ENCODE results near the gene SLC15A2. TPM values are rescaled to one million over a fixed set of nuclear protein-coding genes. Genes with fewer than 3 reads are reported as not detected.

Gene SLC15A2
- total and polyA plus RNA-seq, 4 donors: 8.5 to 48.2 (median 29.1) TPM

DNA sequence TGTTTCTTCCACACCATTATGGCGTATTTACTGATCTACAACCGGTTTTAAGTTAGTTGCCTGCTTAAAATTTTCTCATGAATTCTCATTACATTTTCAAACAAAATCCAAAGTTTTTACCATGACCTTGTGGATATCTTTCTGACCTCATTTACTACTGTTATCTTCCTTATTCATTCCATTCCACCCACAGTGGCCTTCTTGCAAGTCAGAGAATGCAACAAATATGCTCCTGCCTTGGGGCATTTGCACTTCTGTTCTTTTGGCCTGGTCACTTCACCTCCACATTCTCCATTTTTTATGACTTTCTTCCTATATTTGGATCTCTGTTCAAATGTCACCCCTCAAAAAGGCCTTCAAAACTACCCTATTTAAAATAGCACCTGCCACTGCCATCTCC is 8.8 kb upstream of the SLC15A2 start:
- DNase-seq (no peak), ATAC-seq (ENCODE audit: insufficient read depth, low FRiP score) (no peak)
- H3K9ac ChIP-seq (ENCODE audit: insufficient read depth in 1 of 2, low read length in 2 of 2): no peak overlapping the region
- no peaks in the 10 kb centered on the region for H3K36me3 ChIP-seq (ENCODE audit: control insufficient read depth in 4 of 4, insufficient read depth in 4 of 4, low read length in 4 of 4)
- no peak overlapping the region for H3K4me3 ChIP-seq
- no peaks in the 10 kb centered on the region for H3K27me3 ChIP-seq (ENCODE audit: control insufficient read depth in 3 of 3, insufficient read depth in 3 of 3, low read length in 2 of 3)
- TF ChIP-seq, protein P1, sequence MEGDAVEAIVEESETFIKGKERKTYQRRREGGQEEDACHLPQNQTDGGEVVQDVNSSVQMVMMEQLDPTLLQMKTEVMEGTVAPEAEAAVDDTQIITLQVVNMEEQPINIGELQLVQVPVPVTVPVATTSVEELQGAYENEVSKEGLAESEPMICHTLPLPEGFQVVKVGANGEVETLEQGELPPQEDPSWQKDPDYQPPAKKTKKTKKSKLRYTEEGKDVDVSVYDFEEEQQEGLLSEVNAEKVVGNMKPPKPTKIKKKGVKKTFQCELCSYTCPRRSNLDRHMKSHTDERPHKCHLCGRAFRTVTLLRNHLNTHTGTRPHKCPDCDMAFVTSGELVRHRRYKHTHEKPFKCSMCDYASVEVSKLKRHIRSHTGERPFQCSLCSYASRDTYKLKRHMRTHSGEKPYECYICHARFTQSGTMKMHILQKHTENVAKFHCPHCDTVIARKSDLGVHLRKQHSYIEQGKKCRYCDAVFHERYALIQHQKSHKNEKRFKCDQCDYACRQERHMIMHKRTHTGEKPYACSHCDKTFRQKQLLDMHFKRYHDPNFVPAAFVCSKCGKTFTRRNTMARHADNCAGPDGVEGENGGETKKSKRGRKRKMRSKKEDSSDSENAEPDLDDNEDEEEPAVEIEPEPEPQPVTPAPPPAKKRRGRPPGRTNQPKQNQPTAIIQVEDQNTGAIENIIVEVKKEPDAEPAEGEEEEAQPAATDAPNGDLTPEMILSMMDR (IDR thresholded peaks at IDR 0.05; ENCODE audit: control extremely low read depth, extremely low read depth): no peak
- no peaks in the 10 kb centered on the region for H3K9me3 ChIP-seq (ENCODE audit: control insufficient read depth in 4 of 4, insufficient read depth in 3 of 4, low read length in 3 of 4)
- no peak overlapping the region for H3K27ac ChIP-seq (ENCODE audit: low read depth in 1 of 2, low read length in 1 of 2)
- 96 to 98% methylated on average over 2 of the region's 2 CpGs for WGBS, 2 donors
- H3K4me1 ChIP-seq (ENCODE audit: control insufficient read depth in 5 of 5, insufficient read depth in 5 of 5, low read length in 5 of 5): no peaks in the 10 kb centered on the region

DNA sequence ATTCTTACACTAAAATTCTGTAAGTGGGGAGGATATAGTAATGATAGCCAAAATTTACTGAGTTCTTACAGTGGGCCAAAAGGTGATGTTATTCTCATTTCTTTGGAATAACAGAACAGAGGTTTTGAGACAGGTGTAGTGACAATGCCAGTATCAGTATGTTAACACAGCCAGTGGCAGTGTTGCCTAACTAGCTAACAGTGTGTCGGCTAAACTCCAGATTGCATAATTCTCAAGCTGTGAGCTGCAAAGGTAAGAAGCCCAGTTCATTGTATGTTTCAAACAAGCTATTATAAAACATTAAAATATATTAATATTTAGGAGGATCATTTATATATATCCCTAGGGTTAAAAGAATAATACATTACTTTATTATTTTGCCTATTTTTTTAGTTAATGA is 920 bp downstream of the SLC15A2 start:
- Histone ChIP-seq H3K27me3 (ENCODE audit: control insufficient read depth in 3 of 3, insufficient read depth in 3 of 3, low read length in 2 of 3) (no peaks in the 10 kb centered on the region), H3K36me3 (ENCODE audit: control insufficient read depth in 4 of 4, insufficient read depth in 4 of 4, low read length in 4 of 4) (peaks cover 0 to 3% (median 0%) of the 10 kb centered on the region in 4 donors), H3K9ac (ENCODE audit: insufficient read depth in 1 of 2, low read length in 2 of 2) (peak overlapping the region in 1 of 2 donors; percentile 42), H3K4me1 (ENCODE audit: control insufficient read depth in 5 of 5, insufficient read depth in 5 of 5, low read length in 5 of 5) (peaks cover 0 to 12% (median 5%) of the 10 kb centered on the region in 5 donors), H3K4me3 (no peak overlapping the region), H3K27ac (ENCODE audit: low read depth in 1 of 2, low read length in 1 of 2) (no peak overlapping the region), H3K9me3 (ENCODE audit: control insufficient read depth in 4 of 4, insufficient read depth in 3 of 4, low read length in 3 of 4) (no peaks in the 10 kb centered on the region)
- no peak for ATAC-seq (ENCODE audit: insufficient read depth, low FRiP score)
- peak in 2 of 3 donors; percentile 2 to 38 for DNase-seq
- 0 to 27% methylated on average over 1 of the region's 1 CpG for WGBS, 2 donors
- TF ChIP-seq, protein P1 (IDR thresholded peaks at IDR 0.05; ENCODE audit: control extremely low read depth, extremely low read depth): no peak

DNA sequence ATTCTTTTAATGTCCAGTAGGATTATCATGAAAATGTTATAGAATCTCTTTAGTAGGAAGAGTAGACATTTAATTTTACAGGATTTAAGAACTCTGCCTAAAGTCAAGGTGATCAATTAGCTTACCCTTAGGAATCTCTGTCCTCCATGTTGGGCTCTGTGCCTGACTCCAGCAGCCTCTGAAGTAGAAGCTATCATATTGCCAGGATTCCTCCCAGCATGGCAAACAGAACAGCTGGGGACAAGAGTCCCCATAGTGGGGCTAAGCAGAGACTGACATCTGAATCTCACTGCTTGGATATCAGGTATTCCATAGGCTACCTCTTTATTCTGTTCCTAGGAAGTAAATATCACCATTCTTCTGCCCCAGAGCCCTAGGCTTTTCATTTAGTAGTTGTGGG is 1.5 kb downstream of the SLC15A2 start:
- Histone ChIP-seq H3K27ac (ENCODE audit: low read depth in 1 of 2, low read length in 1 of 2) (no peak overlapping the region), H3K36me3 (ENCODE audit: control insufficient read depth in 4 of 4, insufficient read depth in 4 of 4, low read length in 4 of 4) (peaks cover 0 to 3% (median 0%) of the 10 kb centered on the region in 4 donors), H3K9me3 (ENCODE audit: control insufficient read depth in 4 of 4, insufficient read depth in 3 of 4, low read length in 3 of 4) (no peaks in the 10 kb centered on the region), H3K9ac (ENCODE audit: insufficient read depth in 1 of 2, low read length in 2 of 2) (no peak overlapping the region), H3K27me3 (ENCODE audit: control insufficient read depth in 3 of 3, insufficient read depth in 3 of 3, low read length in 2 of 3) (no peaks in the 10 kb centered on the region), H3K4me3 (no peak overlapping the region), H3K4me1 (ENCODE audit: control insufficient read depth in 5 of 5, insufficient read depth in 5 of 5, low read length in 5 of 5) (peaks cover 0 to 12% (median 5%) of the 10 kb centered on the region in 5 donors)
- ATAC-seq (ENCODE audit: insufficient read depth, low FRiP score) (no peak), DNase-seq (no peak)
- TF ChIP-seq, protein P1 (IDR thresholded peaks at IDR 0.05; ENCODE audit: control extremely low read depth, extremely low read depth): no peak

DNA sequence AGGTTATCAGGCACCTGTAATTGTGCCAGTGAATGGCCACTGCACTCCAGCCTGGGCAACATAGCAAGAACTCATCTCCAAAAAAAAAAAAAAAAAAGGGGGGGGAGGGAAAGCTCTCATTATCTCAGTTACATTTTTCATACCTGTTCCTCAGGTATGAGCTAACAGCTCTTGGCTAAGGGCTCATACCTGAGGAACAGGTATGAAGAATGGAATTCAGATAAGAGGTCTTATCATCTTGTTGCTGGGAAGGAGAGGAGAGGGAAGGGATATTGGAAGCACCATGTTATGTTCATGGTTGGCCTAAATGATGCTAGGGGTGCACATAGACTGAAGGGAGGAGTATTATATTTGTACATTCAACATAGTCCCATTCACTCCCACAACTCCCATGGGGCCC is 2.6 kb downstream of the SLC15A2 start:
- H3K4me1 ChIP-seq (ENCODE audit: control insufficient read depth in 5 of 5, insufficient read depth in 5 of 5, low read length in 5 of 5): peaks cover 0 to 12% (median 5%) of the 10 kb centered on the region in 5 donors
- TF ChIP-seq, protein P1 (IDR thresholded peaks at IDR 0.05; ENCODE audit: control extremely low read depth, extremely low read depth): no peak
- H3K27ac ChIP-seq (ENCODE audit: low read depth in 1 of 2, low read length in 1 of 2): no peak overlapping the region
- peak; percentile 13 for ATAC-seq (ENCODE audit: insufficient read depth, low FRiP score)
- no peaks in the 10 kb centered on the region for H3K9me3 ChIP-seq (ENCODE audit: control insufficient read depth in 4 of 4, insufficient read depth in 3 of 4, low read length in 3 of 4)
- no peaks in the 10 kb centered on the region for H3K27me3 ChIP-seq (ENCODE audit: control insufficient read depth in 3 of 3, insufficient read depth in 3 of 3, low read length in 2 of 3)
- peaks cover 0 to 3% (median 0%) of the 10 kb centered on the region in 4 donors for H3K36me3 ChIP-seq (ENCODE audit: control insufficient read depth in 4 of 4, insufficient read depth in 4 of 4, low read length in 4 of 4)
- peak in 2 of 3 donors; percentile 4 to 27 for DNase-seq
- no peak overlapping the region for H3K9ac ChIP-seq (ENCODE audit: insufficient read depth in 1 of 2, low read length in 2 of 2)
- no peak overlapping the region for H3K4me3 ChIP-seq

All from lung (tissue), 12 donors.